Endodermal cell (in vitro differentiated cells): ENCODE measurements around the gene EPS15. TPM values are rescaled to one million over a fixed set of nuclear protein-coding genes. Genes with fewer than 3 reads are reported as not detected.

Experiments used
- DNase-seq: peaks from one replicate; pipeline ENCODE4 v3.0.0-alpha.2; 2017
- H3K27ac ChIP-seq: 2 replicates; pipeline ENCODE4 v1.5.1; 2013; ENCODE audit warnings: mild to moderate bottlenecking, low read depth, low read length, moderate library complexity
- H3K27me3 ChIP-seq: 2 replicates; pipeline ENCODE4 v1.6.1; 2013; ENCODE audit warnings: mild to moderate bottlenecking, low read length, moderate library complexity; ENCODE audit not compliant: insufficient read depth, control insufficient read depth, poor library complexity, severe bottlenecking
- H3K36me3 ChIP-seq: 2 replicates; pipeline ENCODE4 v1.7.0; 2013; ENCODE audit warnings: mild to moderate bottlenecking, low read length, moderate library complexity; ENCODE audit not compliant: control insufficient read depth, insufficient read depth
- H3K4me1 ChIP-seq: one replicate; pipeline ENCODE4 v1.7.0; 2013; ENCODE audit warnings: low read length; ENCODE audit not compliant: control insufficient read depth, insufficient read depth
- H3K4me3 ChIP-seq: 2 replicates; pipeline ENCODE4 v1.5.1; 2013; ENCODE audit warnings: mild to moderate bottlenecking, low read length, moderate library complexity
- H3K9ac ChIP-seq: 2 replicates; pipeline ENCODE4 v1.6.1; 2013; ENCODE audit warnings: mild to moderate bottlenecking, low read length, moderate library complexity; ENCODE audit not compliant: poor library complexity, severe bottlenecking; ENCODE audit errors: extremely low read depth
- H3K9me3 ChIP-seq: 2 replicates; pipeline ENCODE4 v1.6.1; 2013; ENCODE audit warnings: mild to moderate bottlenecking, low read length, moderate library complexity; ENCODE audit not compliant: control insufficient read depth
- H3K27ac Mint-ChIP-seq: 2 replicates; pipeline ENCODE4 v1.8.0; 2020; ENCODE audit warnings: mixed read lengths
- H3K27me3 Mint-ChIP-seq: 2 replicates; pipeline ENCODE4 v1.8.0; 2021; ENCODE audit warnings: mild to moderate bottlenecking, mixed read lengths; ENCODE audit not compliant: insufficient read depth
- H3K36me3 Mint-ChIP-seq: 2 replicates; pipeline ENCODE4 v1.8.0; 2020; ENCODE audit warnings: low read depth, mixed read lengths
- H3K4me1 Mint-ChIP-seq: 2 replicates; pipeline ENCODE4 v1.8.0; 2020; ENCODE audit warnings: mixed read lengths
- H3K4me3 Mint-ChIP-seq: 2 replicates; pipeline ENCODE4 v1.8.0; 2020; ENCODE audit warnings: mild to moderate bottlenecking, moderate library complexity, mixed read lengths
- H3K9me3 Mint-ChIP-seq: 2 replicates; pipeline ENCODE4 v1.8.0; 2020; ENCODE audit warnings: mild to moderate bottlenecking, mixed read lengths
- WGBS, 2 experiments: methylation state at CpG; one replicate each; pipeline versions ENCODE4 v1.1.5 to v1.1.7; 2013; ENCODE audit warnings: missing lambda C conversion rate in 2 of 2, mixed read lengths in 1 of 2; ENCODE audit not compliant: insufficient coverage in 1 of 2, insufficient read length in 1 of 2; 5-methylcytosine and 5-hydroxymethylcytosine counted together
- total RNA-seq, 2 donors: library from RNA; stranded (reverse); fragmentation: NEBNext Ultra II Directional in 1 of 2; extraction: Animal tissue kit (Norgen Biotek cat#: 25700) in 1 of 2; gene quantifications; 2 replicates in 1 of 2; 3 replicates in 1 of 2; pipeline ENCODE4 v1.2.1, GENCODE V29; 2021
- TF ChIP-seq, protein P1 (sequence below): fragments of 200-600 bp; sonication (generic); conservative IDR thresholded peaks from 2 replicates; pipeline ENCODE4 v1.5.0; 2021; ENCODE audit warnings: antibody characterized with exemption, mild to moderate bottlenecking

Gene EPS15
- total RNA-seq, 2 donors from 2014 or later: 45.0 to 46.9 TPM

DNA sequence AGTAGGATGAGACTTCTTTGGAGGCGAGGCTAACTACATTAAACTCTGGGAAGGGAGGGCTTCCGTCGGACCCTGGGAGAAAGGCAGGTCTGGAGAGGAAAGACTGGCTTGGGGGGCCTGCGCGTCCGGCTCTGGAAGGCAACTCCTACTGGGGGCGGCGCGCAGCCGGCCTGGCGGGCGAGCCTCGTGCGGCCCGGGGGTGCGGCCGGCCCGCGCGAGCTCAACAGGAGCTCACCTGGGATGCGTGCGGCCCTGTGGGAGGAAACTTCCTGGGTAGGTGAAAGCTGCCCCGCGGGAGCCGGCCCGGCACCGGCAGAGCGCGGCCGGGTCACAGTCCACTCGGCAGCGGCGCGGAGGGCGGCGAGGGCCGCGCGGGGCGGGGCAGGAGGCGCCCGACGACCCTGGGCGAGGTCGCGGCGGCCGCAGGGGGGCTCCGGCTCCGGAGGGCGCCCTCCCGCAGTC lies 449 bp downstream of the EPS15 start:
- 0% methylated on average over 52 of the region's 52 CpGs; no CpG with 5 or more reads in 1 of the 2 experiments for WGBS, 2 experiments
- Mint-ChIP-seq H3K4me1 (peaks cover 29% of the 10 kb centered on the region), H3K4me3 (peak overlapping the region; percentile 92), H3K36me3 (no peaks in the 10 kb centered on the region), H3K27ac (peak overlapping the region; percentile 89), H3K9me3 (no peaks in the 10 kb centered on the region), H3K27me3 (no peaks in the 10 kb centered on the region)
- TF ChIP-seq, protein P1, sequence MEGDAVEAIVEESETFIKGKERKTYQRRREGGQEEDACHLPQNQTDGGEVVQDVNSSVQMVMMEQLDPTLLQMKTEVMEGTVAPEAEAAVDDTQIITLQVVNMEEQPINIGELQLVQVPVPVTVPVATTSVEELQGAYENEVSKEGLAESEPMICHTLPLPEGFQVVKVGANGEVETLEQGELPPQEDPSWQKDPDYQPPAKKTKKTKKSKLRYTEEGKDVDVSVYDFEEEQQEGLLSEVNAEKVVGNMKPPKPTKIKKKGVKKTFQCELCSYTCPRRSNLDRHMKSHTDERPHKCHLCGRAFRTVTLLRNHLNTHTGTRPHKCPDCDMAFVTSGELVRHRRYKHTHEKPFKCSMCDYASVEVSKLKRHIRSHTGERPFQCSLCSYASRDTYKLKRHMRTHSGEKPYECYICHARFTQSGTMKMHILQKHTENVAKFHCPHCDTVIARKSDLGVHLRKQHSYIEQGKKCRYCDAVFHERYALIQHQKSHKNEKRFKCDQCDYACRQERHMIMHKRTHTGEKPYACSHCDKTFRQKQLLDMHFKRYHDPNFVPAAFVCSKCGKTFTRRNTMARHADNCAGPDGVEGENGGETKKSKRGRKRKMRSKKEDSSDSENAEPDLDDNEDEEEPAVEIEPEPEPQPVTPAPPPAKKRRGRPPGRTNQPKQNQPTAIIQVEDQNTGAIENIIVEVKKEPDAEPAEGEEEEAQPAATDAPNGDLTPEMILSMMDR: no peak
- Histone ChIP-seq H3K9ac (peak overlapping the region; percentile 48), H3K27ac (no peak overlapping the region), H3K9me3 (no peaks in the 10 kb centered on the region), H3K4me1 (no peaks in the 10 kb centered on the region), H3K36me3 (no peaks in the 10 kb centered on the region), H3K27me3 (no peaks in the 10 kb centered on the region), H3K4me3 (peak overlapping the region; percentile 91)
- peak; percentile 81 for DNase-seq

DNA sequence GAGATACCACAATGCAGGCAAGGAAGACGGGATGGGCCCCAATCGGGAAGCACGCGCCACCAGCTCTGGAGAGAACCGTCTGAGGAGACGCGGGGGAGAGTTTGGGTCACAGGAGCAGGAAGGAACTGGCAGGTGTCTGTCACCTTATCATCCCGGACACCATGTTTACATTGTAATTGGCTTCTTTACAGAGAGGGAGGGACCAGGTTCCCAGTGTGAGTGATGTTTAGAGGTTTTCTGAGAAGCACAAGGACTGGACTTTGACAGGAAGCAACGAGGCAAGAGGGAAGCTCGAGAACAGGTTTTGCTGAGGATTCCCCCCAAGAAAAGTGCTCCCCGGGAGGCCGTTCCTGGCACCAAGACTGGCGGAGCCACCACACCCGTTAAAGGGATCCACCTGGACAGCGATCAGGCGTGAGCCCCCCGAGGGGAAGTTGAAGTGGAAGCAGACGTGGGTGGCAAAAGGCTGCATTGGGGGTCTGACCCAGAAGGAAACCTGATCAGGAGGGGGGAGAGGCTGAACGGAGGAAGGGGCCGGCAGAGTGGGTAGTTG lies 957 bp downstream of the EPS15 start:
- H3K4me1 ChIP-seq: no peaks in the 10 kb centered on the region
- Mint-ChIP-seq H3K4me3 (peak overlapping the region; percentile 92), H3K27me3 (no peaks in the 10 kb centered on the region), H3K36me3 (no peaks in the 10 kb centered on the region), H3K9me3 (no peaks in the 10 kb centered on the region), H3K4me1 (peaks cover 29% of the 10 kb centered on the region), H3K27ac (peak overlapping the region; percentile 89)
- DNase-seq: peak; percentile 89
- no peaks in the 10 kb centered on the region for H3K36me3 ChIP-seq
- no peak overlapping the region for H3K27ac ChIP-seq
- H3K9me3 ChIP-seq: no peaks in the 10 kb centered on the region
- WGBS, 2 experiments: 0% methylated on average over 7 to 20 of the region's 20 CpGs
- peak overlapping the region; percentile 48 for H3K9ac ChIP-seq
- TF ChIP-seq, protein P1: no peak
- H3K27me3 ChIP-seq: no peaks in the 10 kb centered on the region
- H3K4me3 ChIP-seq: peak overlapping the region; percentile 91

GRCh38 chr1:51517361-51518032 lies 1.6 kb downstream of the EPS15 start:
- peaks cover 29% of the 10 kb centered on the region for H3K4me1 Mint-ChIP-seq
- Histone ChIP-seq H3K27ac (no peak overlapping the region), H3K4me3 (peak overlapping the region; percentile 91), H3K9me3 (no peaks in the 10 kb centered on the region), H3K9ac (peak overlapping the region; percentile 42), H3K4me1 (no peaks in the 10 kb centered on the region), H3K36me3 (no peaks in the 10 kb centered on the region), H3K27me3 (no peaks in the 10 kb centered on the region)
- peak overlapping the region; percentile 92 for H3K4me3 Mint-ChIP-seq
- H3K27ac Mint-ChIP-seq: peak overlapping the region; percentile 89
- DNase-seq: no peak
- H3K9me3 Mint-ChIP-seq: no peaks in the 10 kb centered on the region
- no peaks in the 10 kb centered on the region for H3K27me3 Mint-ChIP-seq
- TF ChIP-seq, protein P1: no peak
- WGBS, 2 experiments: 21 to 22% methylated on average over 7 of the region's 7 CpGs
- no peaks in the 10 kb centered on the region for H3K36me3 Mint-ChIP-seq
